Gastrocnemius medialis (tissue), 4 donors: Measurements from ENCODE around the gene MAGEA9.

Source experiments
- POLR2A ChIP-seq, 2 donors: fragments of 450-650 bp; IDR thresholded peaks; one replicate each; pipeline ENCODE4 v1.6.1; 2017; ENCODE audit warnings: antibody characterized with exemption in 2 of 2, mild to moderate bottlenecking in 2 of 2, moderate library complexity in 2 of 2
- TF ChIP-seq, protein P1 (sequence below), 5 experiments: fragments of 450-650 bp in 3 of 5; fragments of 200-600 bp in 2 of 5; sonication (generic) in 2 of 5; IDR thresholded peaks in 4 of 5; conservative IDR thresholded peaks in 1 of 5; 1 replicate in 4 of 5; 2 replicates in 1 of 5; pipeline ENCODE4 v1.5.1; 2016 to 2019; ENCODE audit warnings: antibody characterized with exemption in 5 of 5, mild to moderate bottlenecking in 3 of 5, moderate library complexity in 3 of 5

DNA sequence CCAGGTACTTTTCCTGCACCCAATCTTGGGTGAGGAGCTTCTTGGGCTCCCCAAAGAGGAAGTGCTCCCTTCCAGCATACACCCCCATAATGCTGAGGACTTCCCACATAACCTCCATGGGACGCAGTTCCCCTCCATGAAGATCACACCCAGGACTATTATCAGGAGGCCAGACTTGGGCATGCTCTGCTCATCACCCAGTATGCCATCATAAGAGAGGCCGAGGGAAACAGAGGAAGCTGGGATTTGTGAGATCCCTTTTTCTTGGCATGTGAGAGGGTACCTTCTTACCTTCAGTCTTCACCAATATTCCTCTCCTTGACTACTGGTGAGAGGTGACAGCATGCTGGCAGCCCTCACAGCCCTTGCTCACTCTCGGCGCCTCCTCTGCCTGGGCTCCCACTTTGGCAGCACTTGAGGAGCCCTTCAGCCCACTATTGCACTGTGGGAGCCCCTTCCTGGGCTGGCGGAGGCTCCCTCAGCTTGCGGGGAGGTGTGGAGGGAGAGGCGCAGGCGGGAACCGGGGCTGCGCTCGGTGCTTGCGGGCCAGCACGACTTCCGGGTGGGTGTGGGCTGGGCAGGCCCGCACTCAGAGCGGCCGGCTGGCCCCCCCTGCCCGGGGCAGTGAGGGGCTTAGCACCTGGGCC is 23.5 kb upstream of the MAGEA9 start:
- TF ChIP-seq, protein P1, sequence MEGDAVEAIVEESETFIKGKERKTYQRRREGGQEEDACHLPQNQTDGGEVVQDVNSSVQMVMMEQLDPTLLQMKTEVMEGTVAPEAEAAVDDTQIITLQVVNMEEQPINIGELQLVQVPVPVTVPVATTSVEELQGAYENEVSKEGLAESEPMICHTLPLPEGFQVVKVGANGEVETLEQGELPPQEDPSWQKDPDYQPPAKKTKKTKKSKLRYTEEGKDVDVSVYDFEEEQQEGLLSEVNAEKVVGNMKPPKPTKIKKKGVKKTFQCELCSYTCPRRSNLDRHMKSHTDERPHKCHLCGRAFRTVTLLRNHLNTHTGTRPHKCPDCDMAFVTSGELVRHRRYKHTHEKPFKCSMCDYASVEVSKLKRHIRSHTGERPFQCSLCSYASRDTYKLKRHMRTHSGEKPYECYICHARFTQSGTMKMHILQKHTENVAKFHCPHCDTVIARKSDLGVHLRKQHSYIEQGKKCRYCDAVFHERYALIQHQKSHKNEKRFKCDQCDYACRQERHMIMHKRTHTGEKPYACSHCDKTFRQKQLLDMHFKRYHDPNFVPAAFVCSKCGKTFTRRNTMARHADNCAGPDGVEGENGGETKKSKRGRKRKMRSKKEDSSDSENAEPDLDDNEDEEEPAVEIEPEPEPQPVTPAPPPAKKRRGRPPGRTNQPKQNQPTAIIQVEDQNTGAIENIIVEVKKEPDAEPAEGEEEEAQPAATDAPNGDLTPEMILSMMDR (IDR thresholded peaks at IDR 0.05 in 4 of 5, conservative IDR thresholded peaks at IDR 0.05 in 1 of 5) = no peak
- no peak for TF ChIP-seq POLR2A (IDR thresholded peaks at IDR 0.05)
